Activated CD8-positive, alpha-beta memory T cell treated with anti-CD3 and anti-CD28 coated beads for 36 hours (primary cell): ENCODE measurements around the gene TCF25. TPM values are rescaled to one million over a fixed set of nuclear protein-coding genes. Genes with fewer than 3 reads are reported as not detected.
"Not testable (repeated sequence)": the region's sequence is repeated elsewhere in the genome, so short reads cannot be mapped to it uniquely, and the experiment has no call there.

Experiments used
- CTCF ChIA-PET: fragments of 350-600 bp; sonication (Branson Sonifier 250); formaldehyde crosslinking; loops from one replicate; lab custom pipeline; 2021; ENCODE audit warnings: antibody characterized with exemption; lab: Charles Lee
- POLR2A ChIA-PET: fragments of 350-600 bp; sonication (Branson Sonifier 250); formaldehyde crosslinking; loops from one replicate; lab custom pipeline; 2021; ENCODE audit warnings: antibody characterized with exemption; lab: Charles Lee
- total RNA-seq, 2 experiments: library from RNA; stranded (reverse); gene quantifications; one replicate each; pipeline ENCODE4 v1.2.3, GENCODE V29; 2021

TCF25 gene
- total RNA-seq, 2 experiments from 2014 or later: 146 to 153 TPM

- POLR2A ChIA-PET: interaction anchor here (1.0 kb wide), 1 partner anchor 49 kb away, joined by 3 read pairs; the partner anchor contains the start of gene TCF25
- CTCF ChIA-PET: interaction anchor here (0.6 to 1.3 kb wide), 4 partner anchors 12 to 160 kb away, joined by 3 to 7 read pairs (median 3); no protein-coding TSS in a partner anchor
Observed at GRCh38 chr16:89922477-89922883, 49.1 kb downstream of the TCF25 start.

DNA sequence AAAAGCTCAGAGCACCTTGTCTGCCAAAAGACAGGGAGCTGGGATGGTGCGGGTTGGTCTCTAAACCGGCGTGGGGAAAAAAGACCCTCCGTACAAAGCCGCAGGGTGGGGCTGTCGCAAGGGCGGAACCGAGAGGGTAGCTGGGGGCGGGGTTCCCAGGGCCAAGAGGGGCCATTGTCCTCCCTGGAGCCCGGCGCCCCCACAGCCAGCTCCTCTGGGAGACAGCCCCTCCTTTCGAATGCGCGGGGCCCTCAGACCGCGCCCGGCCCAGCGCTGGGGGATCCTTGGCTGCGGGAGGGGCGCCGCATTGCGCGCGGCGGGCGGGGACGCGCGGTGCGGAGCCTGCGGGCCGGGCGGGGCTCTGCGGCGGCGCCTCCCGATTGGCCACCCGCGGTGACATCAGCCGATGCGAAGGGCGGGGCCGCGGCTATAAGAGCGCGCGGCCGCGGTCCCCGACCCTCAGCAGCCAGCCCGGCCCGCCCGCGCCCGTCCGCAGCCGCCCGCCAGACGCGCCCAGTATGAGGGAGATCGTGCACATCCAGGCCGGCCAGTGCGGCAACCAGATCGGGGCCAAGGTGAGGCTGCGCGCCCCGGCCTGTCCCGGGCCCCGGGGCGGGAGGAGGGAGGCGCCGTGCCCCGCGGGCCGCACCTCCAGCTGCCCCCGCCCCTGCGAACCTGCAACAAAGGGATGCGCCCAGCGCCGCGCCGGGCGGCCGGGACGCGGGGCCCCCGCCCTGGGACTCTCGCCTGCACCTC lies 49.7 kb downstream of the TCF25 start, which contains the start of gene TUBB3:
TSS of gene TUBB3 (plus strand) at position 459 of the 756 bp plus-strand sequence. CDS start at position 519, 60 bp downstream.
- ChIA-PET POLR2A (interaction anchor here (1.0 kb wide), 1 partner anchor 50 kb away, joined by 3 read pairs; the partner anchor contains the start of gene TCF25), CTCF (interaction anchor here (0.6 to 1.1 kb wide), 3 partner anchors 13 to 62 kb away, joined by 3 read pairs; no protein-coding TSS in a partner anchor)

- ChIA-PET CTCF (interaction anchor here (0.7 to 1.4 kb wide), 3 partner anchors 14 to 63 kb away, joined by 3 read pairs; no protein-coding TSS in a partner anchor), POLR2A (no interaction called here)
Observed at GRCh38 chr16:89923640-89924296, 50.4 kb downstream of the TCF25 start.

DNA sequence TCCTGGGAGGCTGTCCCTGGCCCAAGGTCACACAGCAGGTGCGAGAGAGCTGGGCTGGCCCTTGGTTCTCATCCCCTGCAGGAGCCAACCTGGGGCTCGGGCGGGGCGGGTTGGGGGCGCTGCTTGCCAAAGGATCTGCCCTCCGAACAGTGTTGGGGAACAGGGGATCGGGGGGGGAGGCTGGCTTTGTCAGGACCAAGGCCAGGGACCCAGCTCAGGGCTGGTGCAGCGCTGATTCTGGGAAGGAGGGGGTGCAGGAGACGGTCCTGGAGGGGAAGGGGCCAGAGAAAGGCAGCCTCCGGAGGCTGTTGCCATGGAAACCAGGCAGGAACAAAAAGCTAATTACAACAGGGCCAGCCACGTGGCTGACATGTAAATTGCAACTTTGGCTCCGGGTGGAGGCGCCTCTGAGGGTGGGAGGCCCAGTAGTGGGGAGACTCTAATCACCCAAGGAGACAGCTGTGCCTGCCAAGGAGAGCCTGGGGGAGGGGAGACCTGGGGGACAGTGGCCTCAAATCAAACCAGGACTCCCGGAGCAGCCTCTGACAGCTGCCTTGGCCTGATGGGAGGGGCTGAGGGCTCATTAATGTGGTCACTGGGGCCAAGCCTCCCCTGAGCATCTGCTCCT lies 51.0 kb downstream of the TCF25 start:
- ChIA-PET POLR2A (no interaction called here), CTCF (interaction anchor here (0.8 to 1.4 kb wide), 2 partner anchors 14 to 15 kb away, joined by 3 read pairs; no protein-coding TSS in a partner anchor)

DNA sequence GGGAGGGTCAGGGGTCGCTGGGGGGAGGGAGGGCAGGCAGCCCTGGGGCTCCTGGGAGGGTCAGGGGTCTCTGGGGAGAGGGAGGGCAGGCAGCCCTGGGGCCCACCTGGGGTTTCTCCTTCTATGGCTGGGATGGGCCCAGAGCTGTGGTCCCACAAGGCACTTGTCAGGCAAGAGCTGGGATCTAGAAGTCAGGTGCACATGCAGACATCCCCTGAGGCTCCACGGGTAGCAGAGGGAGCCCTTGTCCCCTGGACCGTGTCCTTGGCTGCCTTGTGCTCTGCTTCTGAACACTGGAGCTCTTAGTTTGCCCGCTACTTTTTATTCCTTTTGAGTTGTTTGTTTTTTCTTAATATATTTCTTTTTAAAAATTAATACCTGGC lies 51.5 kb downstream of the TCF25 start:
- CTCF ChIA-PET: interaction anchor here (0.7 to 1.4 kb wide), 3 partner anchors 14 to 96 kb away, joined by 3 read pairs; no protein-coding TSS in a partner anchor
- POLR2A ChIA-PET: no interaction called here

- ChIA-PET CTCF (interaction anchor here (0.7 to 0.8 kb wide), 2 partner anchors 13 to 96 kb away, joined by 3 read pairs; no protein-coding TSS in a partner anchor), POLR2A (no interaction called here)
Observed at GRCh38 chr16:89925596-89926079, 52.2 kb downstream of the TCF25 start.

DNA sequence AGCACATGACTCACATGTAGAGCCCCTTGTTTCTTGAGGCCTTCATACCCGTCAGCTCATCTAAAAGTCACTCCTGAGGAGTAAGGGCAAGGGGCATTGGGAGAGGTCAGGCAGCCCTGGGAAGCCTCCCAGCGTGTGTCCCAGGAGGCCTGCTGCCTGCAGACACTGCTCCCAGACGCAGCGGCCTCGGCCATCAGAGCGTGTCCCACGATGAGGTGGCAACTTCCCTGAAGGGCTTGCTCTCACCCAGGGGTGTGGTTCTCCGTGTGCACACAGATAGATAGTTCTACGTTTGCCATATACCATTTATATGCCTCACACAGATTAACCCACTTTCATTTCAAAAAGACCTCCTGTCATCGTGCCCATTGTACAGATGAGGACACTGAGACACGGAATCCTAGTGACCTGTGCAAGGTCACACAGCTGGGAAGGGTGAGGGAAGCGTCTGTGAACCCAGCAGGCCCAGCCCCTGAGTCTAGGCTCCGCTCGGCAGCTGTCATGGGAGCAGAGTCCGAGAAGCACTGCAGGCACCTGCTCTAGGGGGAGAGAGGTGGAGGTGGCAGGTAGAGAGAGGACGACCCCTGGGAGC lies 58.0 kb downstream of the TCF25 start:
- ChIA-PET CTCF (no interaction called here), POLR2A (no interaction called here)

GRCh38 chr16:89931964-89932363 lies 58.6 kb downstream of the TCF25 start:
- POLR2A ChIA-PET: no interaction called here
- CTCF ChIA-PET: no interaction called here

- CTCF ChIA-PET, POLR2A ChIA-PET: not testable (repeated sequence)
Observed at GRCh38 chr16:89934019-89934418, 60.6 kb downstream of the TCF25 start.

- CTCF ChIA-PET: no interaction called here
- POLR2A ChIA-PET: no interaction called here
Observed at GRCh38 chr16:89934611-89935553, 61.5 kb downstream of the TCF25 start.

- CTCF ChIA-PET, POLR2A ChIA-PET: not testable (repeated sequence)
Observed at GRCh38 chr16:89935620-89936019, 62.2 kb downstream of the TCF25 start.

- ChIA-PET CTCF (no interaction called here), POLR2A (no interaction called here)
Observed at GRCh38 chr16:89936034-89936433, 62.6 kb downstream of the TCF25 start.

- ChIA-PET POLR2A (no interaction called here), CTCF (no interaction called here)
Observed at GRCh38 chr16:89936508-89936907, 63.1 kb downstream of the TCF25 start.

DNA sequence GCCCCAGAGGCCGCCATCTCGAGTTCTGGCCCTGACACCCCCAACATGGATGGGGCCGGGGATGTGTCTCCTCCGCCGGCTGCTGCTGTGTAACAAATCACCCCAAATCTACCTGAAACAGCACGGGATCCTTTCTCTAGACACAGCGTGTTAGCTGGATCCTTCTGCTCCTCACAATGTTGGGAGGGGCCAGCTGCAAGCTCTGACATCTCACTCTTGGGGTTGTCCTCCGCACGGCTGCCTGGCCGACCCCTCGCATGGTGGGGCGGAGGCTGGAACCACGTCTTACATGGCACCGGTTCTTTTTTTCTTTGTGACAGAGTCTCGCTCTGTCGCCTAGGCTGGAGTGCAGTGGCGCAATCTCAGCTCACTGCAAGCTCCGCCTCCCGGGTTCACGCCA lies 63.6 kb downstream of the TCF25 start:
- ChIA-PET POLR2A (no interaction called here), CTCF (no interaction called here)

DNA sequence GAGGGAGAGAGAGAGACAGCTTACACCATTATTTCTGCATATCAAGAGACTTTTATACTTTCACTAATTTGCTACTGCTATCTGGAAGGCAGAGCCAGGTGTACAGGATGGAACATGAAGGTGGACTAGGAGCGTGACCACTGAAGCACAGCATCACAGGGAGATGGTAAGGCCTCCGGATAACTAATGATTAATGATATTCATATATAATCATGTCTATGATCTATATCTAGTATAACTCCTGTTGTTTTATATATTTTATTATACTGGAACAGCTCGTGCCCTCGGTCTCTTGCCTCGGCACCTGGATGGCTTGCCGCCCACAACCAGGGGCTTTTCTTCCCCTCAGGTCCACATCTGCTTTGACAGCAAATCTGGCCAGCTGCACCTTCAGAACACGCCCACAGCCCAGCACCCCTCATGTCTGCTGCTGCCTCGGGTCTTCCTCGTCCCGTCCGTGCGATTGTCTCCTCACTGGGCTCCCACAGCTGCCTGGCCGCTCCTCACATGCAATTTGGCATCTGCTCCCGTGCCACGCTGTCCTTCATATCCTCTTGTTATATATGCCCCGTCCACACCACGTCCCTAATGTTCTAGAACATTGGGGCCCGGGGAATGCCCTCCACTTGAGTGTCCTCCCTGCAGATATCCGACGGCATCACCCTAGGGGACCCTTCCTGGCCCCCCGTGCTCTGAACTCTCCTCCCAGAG lies 64.9 kb downstream of the TCF25 start:
- CTCF ChIA-PET: interaction anchor here (0.6 to 0.9 kb wide), 2 partner anchors 13 to 345 kb away, joined by 3 read pairs; no protein-coding TSS in a partner anchor
- POLR2A ChIA-PET: no interaction called here

GRCh38 chr16:89944773-89945172 lies 71.4 kb downstream of the TCF25 start:
- POLR2A ChIA-PET: no interaction called here
- CTCF ChIA-PET: interaction anchor here (0.7 kb wide), 1 partner anchor 22 kb away, joined by 3 read pairs; no protein-coding TSS in a partner anchor

DNA sequence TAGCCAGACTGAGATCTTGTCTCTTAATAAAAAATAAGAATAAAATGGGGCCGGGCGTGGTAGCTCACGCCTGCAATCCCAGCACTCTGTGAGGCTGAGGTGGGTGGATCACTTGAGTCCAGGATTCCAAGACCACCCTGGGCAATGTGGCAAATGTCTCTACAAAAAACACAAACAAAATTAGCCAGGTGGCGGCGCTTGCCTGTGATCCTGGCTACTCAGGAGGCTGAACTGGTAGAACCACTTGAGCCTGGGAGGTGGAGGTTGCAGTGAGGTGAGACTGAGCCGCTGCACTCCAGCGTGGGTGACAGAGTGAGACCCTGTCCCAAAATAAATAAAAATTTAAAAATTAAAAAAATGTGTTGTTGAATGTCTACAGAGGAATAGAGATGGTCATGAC lies 72.3 kb downstream of the TCF25 start:
- ChIA-PET CTCF (no interaction called here), POLR2A (no interaction called here)
